GM21717 (cell line): ENCODE data around the gene PSMD2.
"Not testable (repeated sequence)": the region's sequence is repeated elsewhere in the genome, so short reads cannot be mapped to it uniquely, and the experiment has no call there.

Source experiments
- ATAC-seq: cut with Tn5 transposase; IDR thresholded peaks from one replicate; pipeline ENCODE4 v1.9.1; 2021; ENCODE audit warnings: mild to moderate bottlenecking, moderate library complexity; ENCODE audit not compliant: unreplicated experiment

Gene PSMD2

DNA sequence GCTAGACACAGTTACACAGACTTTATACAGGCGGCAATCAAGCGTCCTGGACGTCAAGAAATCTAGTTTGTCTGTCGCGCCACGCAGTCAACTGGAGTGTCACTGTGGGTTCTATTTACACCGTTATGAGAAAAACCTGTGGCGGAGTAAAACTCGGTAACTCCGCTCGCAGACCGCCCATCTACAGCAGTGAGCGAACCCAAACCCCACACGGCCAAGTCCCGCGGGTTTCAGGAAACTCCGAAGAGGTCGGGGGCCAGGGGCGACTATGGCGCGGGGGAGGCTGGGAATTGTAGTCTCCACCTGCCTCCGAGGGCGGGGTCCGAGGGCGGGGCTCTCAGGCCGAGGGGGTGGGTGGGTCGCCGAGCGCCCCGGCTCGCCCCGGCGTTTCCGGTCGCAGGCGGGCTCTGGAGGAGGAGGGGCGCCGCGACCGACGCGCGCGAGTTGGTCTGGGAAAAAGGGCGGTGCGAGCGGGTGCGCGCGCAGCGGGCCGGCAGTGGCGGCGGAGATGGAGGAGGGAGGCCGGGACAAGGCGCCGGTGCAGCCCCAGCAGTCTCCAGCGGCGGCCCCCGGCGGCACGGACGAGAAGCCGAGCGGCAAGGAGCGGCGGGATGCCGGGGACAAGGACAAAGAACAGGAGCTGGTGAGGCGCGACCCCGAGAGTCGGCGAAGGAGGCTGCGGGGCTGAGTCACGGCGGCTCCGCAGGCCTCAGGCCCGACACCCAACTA lies at the start of gene PSMD2:
TSS of gene PSMD2 (plus strand) at position 483 of the 729 bp plus-strand sequence. CDS start at position 509, 26 bp downstream.
- peak; percentile 90 for ATAC-seq

- ATAC-seq, result peak; percentile 88
Measured at GRCh38 chr3:184249412-184250166, 49.5 kb upstream of the PSMD2 start, which contains the start of gene EEF1AKMT4. TSS of gene EEF1AKMT4 (plus strand) at chr3:184249672. CDS start at chr3:184249695, 23 bp downstream.

GRCh38 chr3:184250167-184250828 lies 48.7 kb upstream of the PSMD2 start:
- peak; percentile 72 for ATAC-seq

DNA sequence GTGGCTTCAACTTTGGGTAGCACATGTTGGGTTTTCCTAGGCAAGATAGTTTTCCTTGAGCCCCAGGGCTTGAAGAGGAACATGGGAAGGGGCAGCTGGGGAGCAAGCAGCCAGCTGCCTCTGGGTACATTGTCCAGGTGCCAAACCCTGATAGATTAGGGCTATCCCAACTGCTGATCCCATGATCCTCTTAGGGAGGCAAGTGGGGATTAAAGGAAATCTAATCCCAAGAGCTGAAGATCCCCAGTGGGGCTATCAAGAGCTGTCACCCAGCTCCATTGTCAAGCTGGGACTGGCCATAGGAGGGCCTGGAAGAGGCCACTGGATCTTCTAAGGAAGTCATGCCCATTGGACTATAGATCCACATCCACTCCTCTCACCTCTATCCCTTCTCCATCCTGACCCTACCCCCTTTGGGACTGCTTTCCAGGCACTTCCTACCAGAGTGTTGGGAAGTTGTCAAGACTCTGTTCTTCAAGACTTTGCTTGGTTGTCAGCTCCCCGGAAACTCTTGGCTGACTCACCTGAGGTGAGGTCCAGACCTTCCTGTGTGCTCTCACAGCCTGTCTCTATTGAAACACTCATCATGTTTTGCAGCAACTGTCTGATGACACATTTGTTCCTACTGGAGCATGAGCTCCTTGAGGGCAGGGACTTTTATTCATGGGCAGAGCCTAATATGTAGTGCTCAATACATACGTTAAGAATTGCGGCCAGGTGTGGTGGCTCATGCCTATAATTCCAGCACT lies 43.6 kb upstream of the PSMD2 start:
- ATAC-seq, result no peak

- ATAC-seq, result no peak
Measured at GRCh38 chr3:184257083-184257915, 41.7 kb upstream of the PSMD2 start.

- ATAC-seq, result no peak
Measured at GRCh38 chr3:184258926-184259325, 40.1 kb upstream of the PSMD2 start.

DNA sequence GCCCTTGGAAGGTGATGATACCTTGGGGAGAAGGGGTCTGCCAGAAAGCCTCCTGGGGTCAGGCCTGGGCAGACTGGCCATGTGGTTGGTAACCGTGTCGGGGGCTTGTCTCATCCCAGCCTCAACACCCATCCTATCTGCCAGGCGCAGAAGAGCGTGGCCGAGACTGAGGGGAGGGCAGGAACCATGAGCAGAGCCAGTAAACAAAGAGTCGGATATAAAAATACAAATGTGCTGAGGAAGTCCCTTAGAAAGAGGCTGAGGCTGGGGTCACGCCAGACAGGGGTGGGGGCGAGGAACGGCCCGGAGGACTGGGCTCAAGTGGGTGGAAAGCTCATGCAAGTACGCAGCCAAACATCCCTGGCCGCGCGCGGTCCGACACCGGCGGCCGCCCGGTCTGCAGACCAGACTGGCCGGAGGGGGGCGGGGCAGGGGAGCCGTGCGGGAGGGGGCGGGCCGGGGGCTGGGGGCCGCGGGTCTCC lies 39.6 kb upstream of the PSMD2 start:
- ATAC-seq, result no peak

DNA sequence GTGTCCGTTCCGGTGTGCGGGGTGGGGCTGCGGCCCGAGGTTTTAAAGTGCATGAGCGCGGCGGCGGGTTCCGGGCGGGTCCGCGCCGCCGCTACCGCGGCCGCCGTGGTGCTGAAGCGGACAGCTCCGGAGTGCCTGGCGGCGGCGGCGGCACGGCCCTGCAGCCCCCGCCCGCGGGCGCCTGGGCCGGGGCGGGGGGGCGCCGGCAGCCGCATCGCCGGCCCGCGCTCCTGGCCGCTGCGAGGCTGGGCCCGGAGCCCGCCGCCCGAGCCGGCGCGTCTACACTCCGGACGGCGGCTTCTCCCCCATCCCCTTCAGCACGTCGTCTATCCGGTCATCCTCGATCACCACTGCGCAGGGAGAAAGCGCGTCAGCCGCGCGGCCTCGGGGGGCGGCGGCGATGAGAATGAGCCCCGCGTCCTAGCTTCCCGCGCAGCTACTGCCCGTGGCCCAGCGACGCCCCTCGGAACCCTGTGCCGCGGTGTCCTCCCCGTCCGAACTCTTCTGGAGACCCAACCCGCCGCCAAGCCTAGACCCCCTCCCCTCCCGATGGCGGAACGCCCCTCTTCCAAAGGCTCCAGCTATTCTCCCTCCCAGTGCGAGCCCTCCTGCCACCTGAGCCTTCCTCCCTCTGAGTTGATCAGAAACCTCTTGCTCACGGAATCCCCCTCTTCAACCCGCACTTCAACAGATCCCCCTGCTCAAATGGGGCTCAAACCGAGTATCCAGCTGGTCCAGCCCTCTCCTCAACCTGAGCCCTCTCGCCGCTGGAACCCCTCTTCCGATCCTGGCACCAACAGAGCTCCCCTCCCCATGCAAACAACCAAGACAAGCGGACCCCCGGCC lies 38.9 kb upstream of the PSMD2 start:
- no peak for ATAC-seq

- ATAC-seq, result no peak
Measured at GRCh38 chr3:184260724-184261269, 38.2 kb upstream of the PSMD2 start.

DNA sequence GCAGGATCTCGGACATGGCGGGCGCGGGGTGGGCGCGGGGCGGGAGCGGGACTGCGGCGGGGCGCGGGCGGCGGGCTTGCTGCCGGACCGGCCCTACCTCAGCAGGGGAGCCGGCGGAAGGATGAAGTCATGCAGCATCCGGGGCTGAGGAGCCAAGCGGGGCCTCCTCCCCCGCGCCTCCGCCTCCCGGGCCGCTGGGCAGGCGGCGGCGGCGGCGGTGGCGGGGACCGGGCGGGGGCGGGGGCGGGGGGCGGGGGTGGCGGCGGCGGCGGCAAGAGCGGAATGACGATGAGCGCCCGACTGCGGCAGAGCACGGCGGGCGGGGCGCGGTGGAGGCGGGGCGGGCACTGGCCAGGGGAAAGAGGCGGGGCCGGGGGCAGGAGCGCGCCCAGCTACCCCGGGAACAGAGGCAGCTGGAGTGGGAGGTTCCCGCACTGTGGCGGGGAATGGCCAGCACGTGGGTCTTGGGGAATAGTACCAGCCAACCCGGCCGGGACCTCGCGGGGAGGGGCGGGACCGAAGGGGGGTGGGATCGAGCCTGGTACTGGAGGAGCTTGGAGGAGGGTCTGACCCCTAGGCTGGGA lies 37.7 kb upstream of the PSMD2 start, which contains the start of gene CAMK2N2:
TSS of gene CAMK2N2 (minus strand) at position 284 of the 584 bp plus-strand sequence. CDS start at position 16, 268 bp downstream.
- ATAC-seq, result no peak

GRCh38 chr3:184261854-184262763 lies 36.9 kb upstream of the PSMD2 start:
- no peak for ATAC-seq

GRCh38 chr3:184262764-184263179 lies 36.3 kb upstream of the PSMD2 start:
- ATAC-seq, result no peak

DNA sequence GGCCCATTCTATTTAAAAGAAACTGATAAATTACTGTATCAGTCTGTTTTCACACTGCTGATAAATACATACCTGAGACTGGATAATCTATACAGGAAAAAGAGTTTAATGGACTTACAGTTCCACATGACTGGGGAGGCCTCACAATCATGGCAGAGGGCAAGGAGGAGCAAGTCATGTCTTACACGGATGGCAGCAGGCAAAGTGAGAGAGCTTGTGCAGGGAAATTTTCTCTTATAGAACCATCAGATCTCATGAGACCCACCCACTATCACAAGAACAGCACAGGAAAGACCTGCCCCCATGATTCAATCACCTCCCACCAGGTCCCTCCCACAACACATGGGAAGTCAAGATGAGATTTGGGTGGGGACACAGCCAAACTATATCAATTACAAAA lies 31.8 kb upstream of the PSMD2 start:
- not testable (repeated sequence) for ATAC-seq

- ATAC-seq, result no peak
Measured at GRCh38 chr3:184272269-184272668, 26.8 kb upstream of the PSMD2 start.

DNA sequence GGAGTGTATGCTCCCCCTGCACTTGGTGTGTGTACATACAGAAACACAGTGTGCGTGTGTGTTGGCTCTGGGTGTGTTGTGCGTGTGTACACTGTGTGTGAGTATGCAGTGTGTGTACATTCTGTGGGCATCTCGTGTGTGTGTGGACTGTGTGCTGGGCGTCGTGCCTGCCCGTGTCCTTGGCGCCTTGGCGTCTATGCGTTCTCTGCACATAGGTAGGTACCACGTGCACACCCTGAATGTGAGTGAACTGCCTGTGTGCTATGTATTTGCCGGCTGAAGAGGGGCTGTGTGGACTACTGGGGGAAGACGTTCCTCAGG lies 23.7 kb upstream of the PSMD2 start:
- no peak for ATAC-seq

GRCh38 chr3:184275961-184276910 lies 22.8 kb upstream of the PSMD2 start, which contains the start of gene ECE2:
TSS of gene ECE2 (plus strand) at chr3:184276022. CDS start at chr3:184276154, 132 bp downstream.
- no peak for ATAC-seq
